CD4-positive, alpha-beta memory T cell (primary cell): ENCODE data around the gene CCNQ. TPM values are rescaled to one million over a fixed set of nuclear protein-coding genes. Genes with fewer than 3 reads are reported as not detected.

Experiments
- CTCF ChIA-PET: fragments of 350-600 bp; sonication (Branson Sonifier 250); formaldehyde crosslinking; loops from one replicate; lab custom pipeline; 2021; ENCODE audit warnings: inconsistent platforms; ENCODE audit not compliant: partially characterized antibody; lab: Charles Lee
- POLR2A ChIA-PET: fragments of 350-600 bp; sonication (Branson Sonifier 250); formaldehyde crosslinking; loops from one replicate; lab custom pipeline; 2021; ENCODE audit not compliant: partially characterized antibody; lab: Charles Lee
- DNase-seq, 5 donors: peaks; one replicate each; pipeline versions ENCODE4 v3.0.0 to v3.0.0-alpha.2; 2020 to 2022; ENCODE audit warnings: mixed read lengths in 1 of 5
- H3K27ac ChIP-seq: one replicate; pipeline ENCODE4 v1.7.0; 2013; ENCODE audit warnings: low read depth, low read length
- H3K27me3 ChIP-seq: 2 replicates; pipeline ENCODE4 v1.7.0; 2013; ENCODE audit warnings: mild to moderate bottlenecking, low read length, moderate library complexity; ENCODE audit not compliant: insufficient read depth
- H3K36me3 ChIP-seq: 2 replicates; pipeline ENCODE4 v1.7.0; 2013; ENCODE audit warnings: mild to moderate bottlenecking, low read length, moderate library complexity; ENCODE audit not compliant: insufficient read depth
- H3K4me1 ChIP-seq: 2 replicates; pipeline ENCODE4 v1.7.0; 2013; ENCODE audit warnings: mild to moderate bottlenecking, low read length, moderate library complexity; ENCODE audit not compliant: insufficient read depth
- H3K4me3 ChIP-seq, 2 donors: one replicate each; pipeline ENCODE4 v1.7.0; 2013; ENCODE audit warnings: low read length in 2 of 2, mild to moderate bottlenecking in 1 of 2
- H3K9me3 ChIP-seq, 2 donors: one replicate each; pipeline ENCODE4 v1.7.0; 2013; ENCODE audit warnings: low read length in 2 of 2, control low read depth in 1 of 2; ENCODE audit not compliant: control insufficient read depth in 1 of 2
- H3K27ac Mint-ChIP-seq, 7 donors: one replicate each; pipeline ENCODE4 v1.8.0; 2020 to 2021; ENCODE audit warnings: mixed read lengths in 7 of 7, mild to moderate bottlenecking in 6 of 7, inconsistent platforms in 3 of 7, moderate library complexity in 3 of 7
- H3K27me3 Mint-ChIP-seq, 2 donors: one replicate each; pipeline ENCODE4 v1.8.0; 2020 to 2021; ENCODE audit warnings: mixed read lengths in 2 of 2
- H3K36me3 Mint-ChIP-seq, 2 donors: one replicate each; pipeline ENCODE4 v1.8.0; 2020 to 2021; ENCODE audit warnings: mixed read lengths in 2 of 2, inconsistent platforms in 1 of 2, mild to moderate bottlenecking in 1 of 2
- H3K4me1 Mint-ChIP-seq, 4 donors: one replicate each; pipeline ENCODE4 v1.8.0; 2020 to 2021; ENCODE audit warnings: mixed read lengths in 4 of 4, mild to moderate bottlenecking in 1 of 4
- H3K4me3 Mint-ChIP-seq, 8 donors: one replicate each; pipeline ENCODE4 v1.8.0; 2020 to 2021; ENCODE audit warnings: mixed read lengths in 8 of 8, mild to moderate bottlenecking in 7 of 8, moderate library complexity in 6 of 8, inconsistent platforms in 3 of 8
- H3K9me3 Mint-ChIP-seq, 8 donors: one replicate each; pipeline ENCODE4 v1.8.0; 2020 to 2021; ENCODE audit warnings: mixed read lengths in 8 of 8, mild to moderate bottlenecking in 5 of 8, inconsistent platforms in 3 of 8, moderate library complexity in 1 of 8
- intact Hi-C: fragments of 100-400 bp; cut with micrococcal nuclease; formaldehyde crosslinking; loops from one replicate; pipeline ENCODE4 v1.15.1; 2023
- polyA plus RNA-seq, 2 donors: library from polyadenylated mRNA; unstranded; fragments of 300-500 nt; fragmentation: Illumina TruSeq; gene quantifications; one replicate each; pipeline ENCODE4 v1.2.3, GENCODE V29; 2021
- total RNA-seq, 2 experiments: library from RNA; stranded (reverse); gene quantifications; one replicate each; pipeline ENCODE4 v1.2.3, GENCODE V29; 2021

Gene CCNQ
- total RNA-seq (10 to 100 TPM; 26.1 to 26.3 TPM), polyA plus RNA-seq (10 to 100 TPM; 51.2 to 53.6 TPM)

DNA sequence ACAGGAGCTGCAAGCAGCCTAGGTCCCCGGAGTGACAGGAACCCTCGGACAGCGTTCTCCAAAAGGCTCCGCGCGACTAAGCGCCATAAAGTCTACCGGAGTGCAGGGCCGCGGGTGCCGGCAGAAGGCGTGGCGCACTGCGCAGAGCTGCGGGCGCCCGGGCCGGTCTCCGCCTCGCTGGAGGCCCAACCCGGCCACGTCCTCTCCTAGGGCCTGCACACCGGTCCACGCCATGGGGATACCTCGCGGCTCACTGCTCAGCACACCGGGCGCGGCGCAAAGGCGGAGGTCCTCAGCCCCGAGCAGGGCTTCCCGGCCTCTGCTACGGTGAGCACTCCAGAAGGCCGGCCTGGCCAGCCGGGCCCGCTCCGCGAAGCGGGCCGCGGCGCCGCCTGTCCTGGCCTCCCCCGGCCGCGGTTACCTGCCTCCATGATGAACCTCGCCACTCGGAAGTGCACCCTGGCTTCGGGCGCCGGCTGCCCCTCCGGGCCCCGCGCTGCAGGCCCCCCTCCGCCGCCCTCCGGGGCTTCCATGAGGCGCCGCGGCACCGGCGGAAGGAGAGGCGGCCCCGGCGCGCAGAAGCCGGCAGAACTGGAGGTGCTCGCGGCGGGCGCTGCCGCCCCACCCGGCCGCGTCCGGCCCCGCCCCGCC, at the start of gene CCNQ:
Gene CCNQ (minus strand): TSS at position 599 of the 651 bp plus-strand sequence. CDS start 66 bp downstream, at position 533.
- Mint-ChIP-seq H3K4me3 (peak within 1 kb of the TSS; percentile 88 to 94 (median 90)), H3K27ac (peak within 1 kb of the TSS; percentile 54 to 88 (median 80)), H3K9me3 (no peaks in the 10 kb centered on the region), H3K4me1 (peaks cover 19 to 63% (median 38%) of the 10 kb centered on the region in 4 donors), H3K36me3 (peaks cover 6 to 20% of the 10 kb centered on the region in 2 donors), H3K27me3 (no peaks in the 10 kb centered on the region)
- no peaks in the 10 kb centered on the region for H3K9me3 ChIP-seq
- H3K36me3 ChIP-seq: peaks cover 14% of the 10 kb centered on the region
- H3K4me3 ChIP-seq: peak within 1 kb of the TSS; percentile 42 to 63
- peak in 1 of 5 donors; percentile 20 for DNase-seq
- CTCF ChIA-PET: interaction anchor here (4.4 kb wide), 1 partner anchor 11 kb away, joined by 42 read pairs; no protein-coding TSS in a partner anchor
- POLR2A ChIA-PET: interaction anchor here (1.5 to 3.1 kb wide), 2 partner anchors 11 to 15 kb away, joined by 4 to 25 read pairs; no protein-coding TSS in a partner anchor
- intact Hi-C loops: loop anchor here (1.0 to 2.0 kb wide), 2 partner anchors 12 to 16 kb away; no protein-coding TSS in a partner anchor
- H3K4me1 ChIP-seq: peaks cover 45% of the 10 kb centered on the region
- peak within 1 kb of the TSS; percentile 65 for H3K27ac ChIP-seq
- H3K27me3 ChIP-seq: no peaks in the 10 kb centered on the region

DNA sequence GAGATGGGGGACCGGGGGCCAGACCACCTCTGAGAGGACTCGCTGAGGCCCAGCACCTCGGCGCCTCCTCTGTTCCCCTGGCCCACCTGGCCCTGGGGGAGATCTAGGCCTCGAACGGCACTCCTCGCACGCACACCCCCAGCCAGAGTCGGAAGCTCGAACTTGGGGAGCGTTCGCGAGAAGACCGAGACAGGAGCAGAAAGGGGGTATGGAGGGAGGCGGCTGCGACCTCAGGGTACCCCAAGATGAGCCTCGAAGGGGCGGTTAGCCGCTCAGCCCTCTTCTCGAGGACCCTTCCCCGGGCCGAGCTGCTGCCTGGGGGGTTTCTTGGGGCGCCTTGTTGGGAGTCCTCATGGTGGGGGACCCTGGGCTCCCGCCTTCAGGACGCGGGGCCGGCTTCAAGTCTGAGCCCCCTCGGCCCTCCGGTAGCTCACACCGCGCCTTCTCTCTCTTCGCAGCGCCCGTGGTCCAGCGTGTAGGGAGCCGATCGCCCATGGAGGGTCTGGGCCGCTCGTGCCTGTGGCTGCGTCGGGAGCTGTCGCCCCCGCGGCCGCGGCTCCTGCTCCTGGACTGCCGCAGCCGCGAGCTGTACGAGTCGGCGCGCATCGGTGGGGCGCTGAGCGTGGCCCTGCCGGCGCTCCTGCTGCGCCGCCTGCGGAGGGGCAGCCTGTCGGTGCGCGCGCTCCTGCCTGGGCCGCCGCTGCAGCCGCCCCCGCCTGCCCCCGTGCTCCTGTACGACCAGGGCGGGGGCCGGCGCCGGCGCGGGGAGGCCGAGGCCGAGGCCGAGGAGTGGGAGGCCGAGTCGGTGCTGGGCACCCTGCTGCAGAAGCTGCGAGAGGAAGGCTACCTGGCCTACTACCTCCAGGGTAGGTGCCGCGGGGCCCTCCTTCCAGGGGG, 48.8 kb upstream of the CCNQ start:
- ChIA-PET POLR2A (interaction anchor here (0.7 to 1.2 kb wide), 2 partner anchors 34 to 706 kb away, joined by 3 read pairs; no protein-coding TSS in a partner anchor), CTCF (interaction anchor here (1.3 to 6.2 kb wide), 6 partner anchors 19 to 108 kb away, joined by 3 to 33 read pairs (median 10); no protein-coding TSS in a partner anchor)
- Histone ChIP-seq H3K27ac (no peak overlapping the region), H3K27me3 (peaks cover 7% of the 10 kb centered on the region), H3K4me1 (peaks cover 5% of the 10 kb centered on the region), H3K9me3 (no peaks in the 10 kb centered on the region), H3K4me3 (no peak overlapping the region), H3K36me3 (no peaks in the 10 kb centered on the region)
- peaks cover 0 to 2% (median 0%) of the 10 kb centered on the region in 8 donors for H3K9me3 Mint-ChIP-seq
- H3K36me3 Mint-ChIP-seq: no peaks in the 10 kb centered on the region
- no peak for DNase-seq
- H3K4me3 Mint-ChIP-seq: peak overlapping the region in 3 of 8 donors; percentile 9 to 66 (median 66)
- intact Hi-C loops: no loop called here
- H3K27me3 Mint-ChIP-seq: peaks cover 7 to 10% of the 10 kb centered on the region in 2 donors
- H3K27ac Mint-ChIP-seq: no peak overlapping the region
- peaks cover 4 to 9% (median 5%) of the 10 kb centered on the region in 4 donors for H3K4me1 Mint-ChIP-seq

- Histone ChIP-seq H3K9me3 (no peaks in the 10 kb centered on the region), H3K27ac (no peak within 1 kb of the TSS), H3K36me3 (no peaks in the 10 kb centered on the region), H3K27me3 (peaks cover 7% of the 10 kb centered on the region), H3K4me3 (no peak within 1 kb of the TSS), H3K4me1 (peaks cover 6% of the 10 kb centered on the region)
- peak within 1 kb of the TSS in 3 of 8 donors; percentile 9 to 66 (median 66) for H3K4me3 Mint-ChIP-seq
- H3K9me3 Mint-ChIP-seq: peaks cover 0 to 3% (median 0%) of the 10 kb centered on the region in 8 donors
- no peak within 1 kb of the TSS for H3K27ac Mint-ChIP-seq
- ChIA-PET POLR2A (no interaction called here), CTCF (interaction anchor here (0.7 to 6.2 kb wide), 4 partner anchors 20 to 139 kb away, joined by 3 to 33 read pairs (median 10); no protein-coding TSS in a partner anchor)
- H3K27me3 Mint-ChIP-seq: peaks cover 8 to 11% of the 10 kb centered on the region in 2 donors
- H3K4me1 Mint-ChIP-seq: peaks cover 5 to 11% (median 6%) of the 10 kb centered on the region in 4 donors
- intact Hi-C loops: no loop called here
- no peaks in the 10 kb centered on the region for H3K36me3 Mint-ChIP-seq
- no peak for DNase-seq
These were observed 47.9 kb upstream of the CCNQ start, which contains the start of gene DUSP9 for GRCh38 chrX:153646620-153647373. Gene DUSP9 (plus strand): TSS chrX:153647203. CDS start chrX:153647954, 751 bp downstream.

DNA sequence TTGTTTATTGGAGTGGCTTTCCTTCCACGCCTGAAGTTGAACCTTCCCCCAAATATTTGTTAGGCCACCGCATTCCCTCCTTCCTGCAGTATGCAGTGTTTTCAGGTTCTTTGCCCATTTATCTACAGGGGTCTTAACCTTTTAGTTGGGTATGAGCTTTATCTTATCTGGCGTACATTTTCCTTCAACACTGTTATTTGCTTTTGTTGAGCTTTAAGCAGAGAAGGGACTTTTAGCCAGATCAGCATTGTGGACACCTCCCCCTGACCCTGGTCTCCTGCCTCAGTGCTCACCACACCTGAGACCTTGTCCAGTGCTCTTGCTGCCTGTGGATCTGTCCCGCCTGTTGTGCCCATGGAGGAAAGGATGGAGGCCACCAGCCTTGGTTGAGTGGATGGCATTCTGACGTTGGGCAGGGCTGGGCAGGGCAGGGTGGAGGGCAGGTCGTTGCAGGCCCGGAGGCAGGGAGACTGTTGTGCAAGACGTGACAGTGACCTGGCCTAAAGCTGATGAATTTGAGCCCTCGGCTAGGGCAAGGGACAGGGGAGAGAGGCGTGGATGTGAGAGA, 47.1 kb upstream of the CCNQ start:
- Histone ChIP-seq H3K4me1 (peaks cover 10% of the 10 kb centered on the region), H3K36me3 (no peaks in the 10 kb centered on the region), H3K4me3 (no peak overlapping the region), H3K27me3 (peaks cover 10% of the 10 kb centered on the region), H3K27ac (no peak overlapping the region), H3K9me3 (no peaks in the 10 kb centered on the region)
- H3K27me3 Mint-ChIP-seq: peaks cover 11 to 13% of the 10 kb centered on the region in 2 donors
- peaks cover 7 to 11% (median 10%) of the 10 kb centered on the region in 4 donors for H3K4me1 Mint-ChIP-seq
- no peak overlapping the region for H3K27ac Mint-ChIP-seq
- H3K36me3 Mint-ChIP-seq: no peaks in the 10 kb centered on the region
- H3K4me3 Mint-ChIP-seq: peak overlapping the region in 2 of 8 donors; percentile 20 to 41
- no peak for DNase-seq
- intact Hi-C loops: no loop called here
- CTCF ChIA-PET: interaction anchor here (0.7 to 6.2 kb wide), 5 partner anchors 21 to 704 kb away, joined by 3 to 33 read pairs (median 4); no protein-coding TSS in a partner anchor
- H3K9me3 Mint-ChIP-seq: peaks cover 0 to 3% (median 0%) of the 10 kb centered on the region in 8 donors
- POLR2A ChIA-PET: no interaction called here

DNA sequence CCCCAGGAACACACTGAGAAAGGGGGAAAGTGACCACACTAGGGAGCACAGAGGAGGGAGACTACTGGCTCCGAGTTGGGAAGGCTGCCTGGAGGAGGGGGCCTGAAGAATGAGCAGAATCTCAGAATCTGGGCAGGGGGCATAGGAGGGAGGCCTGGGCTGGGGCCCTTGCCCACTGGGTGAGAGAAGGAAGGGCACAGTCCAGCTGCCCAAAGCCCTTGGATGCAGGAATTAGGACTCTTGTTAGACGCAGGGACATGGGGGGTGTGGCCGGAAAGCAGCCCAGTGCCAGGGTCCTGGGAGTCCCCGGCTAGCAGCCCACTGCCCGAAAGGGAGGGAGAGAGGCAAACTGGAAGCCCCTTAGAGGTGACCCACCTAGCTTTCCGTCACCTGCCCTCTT, 46.2 kb upstream of the CCNQ start:
- Histone ChIP-seq H3K9me3 (no peaks in the 10 kb centered on the region), H3K4me3 (no peak overlapping the region), H3K36me3 (no peaks in the 10 kb centered on the region), H3K27me3 (peaks cover 10% of the 10 kb centered on the region), H3K4me1 (peaks cover 10% of the 10 kb centered on the region), H3K27ac (no peak overlapping the region)
- peaks cover 7 to 14% (median 11%) of the 10 kb centered on the region in 4 donors for H3K4me1 Mint-ChIP-seq
- CTCF ChIA-PET: interaction anchor here (0.9 to 6.2 kb wide), 8 partner anchors 9 to 703 kb away, joined by 3 to 33 read pairs (median 4); no protein-coding TSS in a partner anchor
- POLR2A ChIA-PET: no interaction called here
- H3K27ac Mint-ChIP-seq: no peak overlapping the region
- H3K36me3 Mint-ChIP-seq: no peaks in the 10 kb centered on the region
- DNase-seq: no peak
- H3K9me3 Mint-ChIP-seq: peaks cover 0 to 3% (median 0%) of the 10 kb centered on the region in 8 donors
- H3K4me3 Mint-ChIP-seq: no peak overlapping the region
- peaks cover 13% of the 10 kb centered on the region in 2 donors for H3K27me3 Mint-ChIP-seq
- intact Hi-C loops: no loop called here
